HS-27A (cell line): ENCODE results near the gene DNMBP.
A peak's percentile ranks its signal among the peaks of the same experiment; 100 is the strongest.
"Not testable (repeated sequence)": the region's sequence is repeated elsewhere in the genome, so short reads cannot be mapped to it uniquely, and the experiment has no call there.

Experiments
- DNase-seq: peaks from one replicate; pipeline ENCODE4 v3.0.0-alpha.2; 2012; ENCODE audit warnings: low read depth, missing footprints

The DNMBP gene

GRCh38 chr10:100020142-100020885, 10.6 kb upstream of the DNMBP start:
- DNase-seq, result no peak

GRCh38 chr10:100019787-100020141, 10.0 kb upstream of the DNMBP start:
- no peak for DNase-seq

GRCh38 chr10:100014071-100014762, 4.5 kb upstream of the DNMBP start:
- DNase-seq, result no peak

- no peak for DNase-seq
These were observed 3.9 kb upstream of the DNMBP start for GRCh38 chr10:100013621-100014020.

GRCh38 chr10:100011906-100012305, 2.2 kb upstream of the DNMBP start:
- DNase-seq, result not testable (repeated sequence)

- DNase-seq, result no peak
These were observed 409 bp downstream of the DNMBP start for GRCh38 chr10:100009283-100009792.

GRCh38 chr10:100008708-100009282, 952 bp downstream of the DNMBP start:
- DNase-seq, result no peak

- DNase-seq, result no peak
These were observed 1.6 kb downstream of the DNMBP start for GRCh38 chr10:100008142-100008522.

- no peak for DNase-seq
These were observed 2.3 kb downstream of the DNMBP start for GRCh38 chr10:100007231-100008141.

GRCh38 chr10:100006243-100006886, 3.4 kb downstream of the DNMBP start:
- peak; percentile 79 for DNase-seq

- DNase-seq, result no peak
These were observed 4.8 kb downstream of the DNMBP start for GRCh38 chr10:100004805-100005510.

- DNase-seq, result no peak
These were observed 9.6 kb downstream of the DNMBP start for GRCh38 chr10:100000109-100000644.

- DNase-seq, result no peak
These were observed 10.2 kb downstream of the DNMBP start for GRCh38 chr10:99999319-100000108.

GRCh38 chr10:99998889-99999288, 10.9 kb downstream of the DNMBP start:
- DNase-seq, result no peak

- no peak for DNase-seq
These were observed 12.8 kb downstream of the DNMBP start for GRCh38 chr10:99996671-99997648.

- DNase-seq, result no peak
These were observed 14.0 kb downstream of the DNMBP start for GRCh38 chr10:99995713-99996112.

- DNase-seq, result no peak
These were observed 14.5 kb downstream of the DNMBP start for GRCh38 chr10:99995269-99995668.

GRCh38 chr10:99994801-99995200, 14.9 kb downstream of the DNMBP start:
- DNase-seq, result no peak
